Memory B cell (primary cell): ENCODE measurements around the gene AKR1C4.
"Not testable (repeated sequence)": the region's sequence is repeated elsewhere in the genome, so short reads cannot be mapped to it uniquely, and the experiment has no call there.

Experiments used
- ATAC-seq: fragments of 150-1000 bp; cut with Tn5 transposase; 2 replicates; pipeline ENCODE4 v1.10.0; 2021; ENCODE audit warnings: low read depth, mild to moderate bottlenecking, moderate library complexity
- DNase-seq, 2 donors: peaks; one replicate each; pipeline ENCODE4 v3.0.0; 2022; ENCODE audit warnings: low spot score in 2 of 2
- H3K27ac Mint-ChIP-seq: one replicate; pipeline ENCODE4 v1.8.0; 2022; ENCODE audit warnings: mild to moderate bottlenecking, moderate library complexity, mixed read lengths
- H3K27me3 Mint-ChIP-seq: one replicate; pipeline ENCODE4 v1.8.0; 2022; ENCODE audit warnings: mixed read lengths
- H3K36me3 Mint-ChIP-seq: one replicate; pipeline ENCODE4 v1.8.0; 2022; ENCODE audit warnings: mild to moderate bottlenecking, mixed read lengths
- H3K4me1 Mint-ChIP-seq: one replicate; pipeline ENCODE4 v1.8.0; 2022; ENCODE audit warnings: mixed read lengths
- H3K4me3 Mint-ChIP-seq: one replicate; pipeline ENCODE4 v1.8.0; 2022; ENCODE audit warnings: mild to moderate bottlenecking, moderate library complexity, mixed read lengths
- H3K9me3 Mint-ChIP-seq: one replicate; pipeline ENCODE4 v1.8.0; 2022; ENCODE audit warnings: mixed read lengths

The AKR1C4 gene

DNA sequence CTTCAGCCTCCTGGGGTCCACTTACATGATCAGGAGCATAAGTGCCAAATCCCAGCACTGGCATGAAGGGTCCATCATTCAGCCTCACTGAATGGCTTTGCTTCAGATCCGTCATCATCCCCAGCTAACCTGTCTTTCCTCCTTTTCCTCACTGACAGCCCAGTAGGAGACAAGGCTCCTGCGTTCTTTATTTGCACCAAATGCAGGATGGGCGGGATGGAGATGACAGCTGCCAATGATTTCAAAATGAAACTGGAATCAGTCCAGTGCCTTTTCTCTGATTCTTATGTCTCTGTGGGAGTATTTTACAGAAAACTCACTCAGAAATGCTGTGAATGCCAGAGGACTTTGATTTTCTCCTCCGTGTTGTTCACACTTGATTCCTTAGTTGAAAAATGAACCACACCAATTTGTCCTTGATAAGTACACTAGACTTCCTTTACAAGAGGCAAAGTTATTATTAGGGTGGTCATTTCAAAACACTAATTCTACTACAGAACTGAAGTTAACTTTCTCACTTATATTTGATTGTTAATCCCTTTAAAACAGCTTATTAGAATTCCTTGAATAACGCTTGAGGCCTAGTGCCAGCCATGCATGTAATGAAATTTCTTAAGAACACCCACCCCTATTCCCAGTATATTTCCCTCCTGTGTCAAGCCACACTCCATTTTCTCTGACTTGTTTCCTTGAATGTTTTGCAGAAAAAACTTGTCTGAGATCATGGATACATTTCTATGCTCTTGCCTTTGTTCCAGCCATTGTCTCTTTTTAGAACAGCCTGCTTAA is 11.5 kb upstream of the AKR1C4 start, which contains the start of gene AKR1C8:
Gene AKR1C8 (minus strand): TSS at position 164 of the 789 bp plus-strand sequence. CDS start 46 bp downstream, at position 118.
- DNase-seq (no peak), ATAC-seq (no peak)
- no peak within 1 kb of the TSS for H3K4me3 Mint-ChIP-seq
- H3K27me3 Mint-ChIP-seq, result peaks cover 3% of the 10 kb centered on the region
- H3K27ac Mint-ChIP-seq, result no peak within 1 kb of the TSS
- H3K9me3 Mint-ChIP-seq, result no peaks in the 10 kb centered on the region
- no peaks in the 10 kb centered on the region for H3K36me3 Mint-ChIP-seq
- H3K4me1 Mint-ChIP-seq, result no peaks in the 10 kb centered on the region

DNA sequence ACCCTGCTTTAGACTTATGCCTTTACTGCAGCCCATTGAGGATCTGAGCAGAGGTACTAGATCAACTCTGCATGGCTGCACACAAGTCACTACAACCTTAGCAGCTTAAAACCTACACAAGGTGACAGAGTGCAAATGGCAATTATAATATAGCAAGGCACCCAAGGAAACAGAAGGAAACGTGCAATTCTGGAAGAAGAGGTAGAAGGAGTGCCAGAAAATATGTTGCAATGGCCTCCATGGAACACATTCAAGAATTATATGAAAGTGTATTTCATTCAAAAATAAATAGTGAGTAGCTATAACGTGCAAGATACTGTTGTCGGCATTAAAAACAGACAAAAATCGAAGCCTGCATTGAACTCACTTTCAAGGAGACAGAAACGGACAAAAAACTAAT is 8.8 kb upstream of the AKR1C4 start:
- no peaks in the 10 kb centered on the region for H3K9me3 Mint-ChIP-seq
- no peaks in the 10 kb centered on the region for H3K36me3 Mint-ChIP-seq
- H3K27me3 Mint-ChIP-seq, result peaks cover 3% of the 10 kb centered on the region
- H3K4me1 Mint-ChIP-seq, result no peaks in the 10 kb centered on the region
- DNase-seq (no peak), ATAC-seq (no peak)
- no peak overlapping the region for H3K4me3 Mint-ChIP-seq
- H3K27ac Mint-ChIP-seq, result no peak overlapping the region

DNA sequence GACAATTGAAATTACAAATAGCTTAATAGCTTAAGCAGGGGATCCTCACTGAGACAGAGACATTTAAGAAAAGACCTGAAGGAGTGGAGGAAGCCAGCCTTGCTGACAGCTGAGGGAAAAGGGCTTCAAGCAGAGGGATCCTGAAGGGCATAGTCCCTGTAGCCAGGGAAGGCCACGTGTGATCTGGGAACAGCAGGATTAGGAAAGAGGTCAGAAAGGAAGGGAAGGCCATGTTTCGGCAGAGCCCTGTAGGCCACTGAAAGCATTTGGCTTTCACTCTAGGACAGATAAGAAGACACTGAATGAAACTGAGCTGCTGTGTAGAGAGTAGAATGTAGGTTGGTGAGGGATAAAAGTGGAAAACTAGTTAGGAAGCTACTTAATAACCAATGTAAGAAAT is 8.3 kb upstream of the AKR1C4 start:
- H3K9me3 Mint-ChIP-seq, result no peaks in the 10 kb centered on the region
- ATAC-seq, result no peak
- no peaks in the 10 kb centered on the region for H3K4me1 Mint-ChIP-seq
- H3K36me3 Mint-ChIP-seq, result no peaks in the 10 kb centered on the region
- H3K27ac Mint-ChIP-seq, result no peak overlapping the region
- DNase-seq, result no peak
- H3K4me3 Mint-ChIP-seq, result no peak overlapping the region
- H3K27me3 Mint-ChIP-seq, result peaks cover 3% of the 10 kb centered on the region

DNA sequence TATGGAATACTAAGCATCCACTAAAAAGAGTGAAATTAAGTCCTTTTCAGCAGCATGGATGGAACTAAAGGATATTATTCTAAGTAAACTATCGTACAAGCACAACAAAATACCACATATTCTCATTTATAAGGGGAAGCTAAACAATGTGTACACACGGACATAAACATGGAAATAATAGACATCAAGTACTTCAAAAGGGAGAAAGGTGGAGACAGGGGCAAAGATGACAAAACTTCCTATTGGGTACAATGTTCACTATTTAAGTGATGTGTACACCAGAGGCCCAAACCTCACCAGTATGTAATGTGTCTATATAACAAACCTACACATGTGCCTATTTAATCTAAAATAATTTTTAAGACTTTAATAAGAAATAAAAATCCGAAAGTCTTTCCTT is 2.2 kb upstream of the AKR1C4 start:
- ATAC-seq, result no peak
- peaks cover 3% of the 10 kb centered on the region for H3K9me3 Mint-ChIP-seq
- H3K36me3 Mint-ChIP-seq, result no peaks in the 10 kb centered on the region
- no peak for DNase-seq
- no peaks in the 10 kb centered on the region for H3K27me3 Mint-ChIP-seq
- no peak overlapping the region for H3K27ac Mint-ChIP-seq
- no peaks in the 10 kb centered on the region for H3K4me1 Mint-ChIP-seq
- no peak overlapping the region for H3K4me3 Mint-ChIP-seq

DNA sequence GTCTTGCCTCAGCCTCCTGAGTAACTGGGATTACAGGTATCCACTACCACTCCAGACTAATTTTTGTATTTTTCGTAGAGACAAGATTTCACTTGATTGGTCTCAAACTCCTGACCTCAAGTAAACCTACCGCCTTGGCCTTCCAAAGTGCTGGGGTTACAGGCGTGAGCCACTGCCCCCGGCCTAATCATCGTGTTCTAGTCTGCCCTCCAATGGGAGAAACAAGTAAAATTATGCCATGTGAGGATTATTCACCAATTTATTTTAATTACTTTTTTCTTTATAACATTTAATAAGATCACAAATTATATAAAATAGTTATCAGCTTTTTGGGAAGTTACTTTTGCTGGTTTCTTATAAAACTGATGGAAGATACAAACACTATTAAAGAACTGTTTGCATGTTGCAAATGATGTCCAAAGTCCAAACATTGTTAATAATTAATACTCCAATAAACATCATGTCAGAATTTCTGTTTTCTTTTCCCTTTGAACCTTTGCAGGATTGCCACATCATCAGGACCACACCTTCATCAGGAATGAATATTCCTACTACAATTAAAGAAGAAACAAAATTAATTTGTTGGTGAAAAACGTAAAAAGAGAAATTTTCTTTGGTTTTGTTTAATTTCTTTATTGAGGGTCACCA is 786 bp upstream of the AKR1C4 start:
- H3K27ac Mint-ChIP-seq, result no peak overlapping the region
- H3K4me1 Mint-ChIP-seq, result no peaks in the 10 kb centered on the region
- H3K36me3 Mint-ChIP-seq, result no peaks in the 10 kb centered on the region
- DNase-seq (no peak), ATAC-seq (no peak)
- no peak overlapping the region for H3K4me3 Mint-ChIP-seq
- peaks cover 3% of the 10 kb centered on the region for H3K9me3 Mint-ChIP-seq
- H3K27me3 Mint-ChIP-seq, result no peaks in the 10 kb centered on the region

DNA sequence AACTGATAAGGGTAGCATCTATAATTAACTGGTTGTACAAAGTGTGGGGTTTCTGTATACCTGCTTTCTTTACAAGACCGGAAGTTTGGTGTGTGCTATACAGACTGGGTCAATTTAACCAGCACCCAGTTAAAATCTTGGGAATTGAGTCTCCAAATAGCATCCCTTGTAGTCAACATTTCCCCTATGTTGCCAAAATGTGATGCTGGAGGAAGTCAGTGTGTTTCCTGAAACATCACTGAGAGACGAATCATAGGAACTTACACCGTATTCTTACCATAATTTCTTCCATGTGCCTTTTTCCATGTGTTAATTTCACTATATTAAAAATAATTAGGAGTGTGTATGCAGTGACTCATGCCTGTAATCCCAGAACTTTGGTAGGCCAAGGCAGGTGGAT is 1.7 kb downstream of the AKR1C4 start:
- DNase-seq (no peak), ATAC-seq (no peak)
- H3K4me3 Mint-ChIP-seq, result no peak overlapping the region
- H3K9me3 Mint-ChIP-seq, result peaks cover 8% of the 10 kb centered on the region
- H3K27me3 Mint-ChIP-seq, result no peaks in the 10 kb centered on the region
- no peak overlapping the region for H3K27ac Mint-ChIP-seq
- no peaks in the 10 kb centered on the region for H3K36me3 Mint-ChIP-seq
- H3K4me1 Mint-ChIP-seq, result no peaks in the 10 kb centered on the region

DNA sequence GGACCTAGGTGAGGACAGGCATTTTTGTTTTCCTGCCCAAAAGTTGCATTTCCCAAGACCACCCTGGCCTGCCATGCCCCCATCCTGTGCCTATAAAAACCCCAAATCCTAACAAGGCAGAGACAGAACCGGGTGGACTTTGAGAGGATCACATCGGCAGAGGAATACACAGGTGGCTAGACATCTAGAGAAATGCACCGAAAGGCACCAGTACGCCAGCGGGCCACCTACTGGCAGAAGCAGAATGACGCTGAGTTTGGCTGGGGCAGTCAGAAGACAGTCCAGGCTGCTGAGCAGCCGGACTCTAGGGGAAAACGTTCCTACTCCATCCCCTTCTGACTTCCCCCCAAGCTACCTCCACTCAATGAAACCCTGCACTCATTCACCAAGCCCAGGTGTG is 2.8 kb downstream of the AKR1C4 start:
- ATAC-seq (no peak), DNase-seq (no peak)
- no peak overlapping the region for H3K27ac Mint-ChIP-seq
- H3K4me3 Mint-ChIP-seq, result no peak overlapping the region
- H3K4me1 Mint-ChIP-seq, result no peaks in the 10 kb centered on the region
- H3K9me3 Mint-ChIP-seq, result peaks cover 9% of the 10 kb centered on the region
- H3K27me3 Mint-ChIP-seq, result no peaks in the 10 kb centered on the region
- no peaks in the 10 kb centered on the region for H3K36me3 Mint-ChIP-seq

DNA sequence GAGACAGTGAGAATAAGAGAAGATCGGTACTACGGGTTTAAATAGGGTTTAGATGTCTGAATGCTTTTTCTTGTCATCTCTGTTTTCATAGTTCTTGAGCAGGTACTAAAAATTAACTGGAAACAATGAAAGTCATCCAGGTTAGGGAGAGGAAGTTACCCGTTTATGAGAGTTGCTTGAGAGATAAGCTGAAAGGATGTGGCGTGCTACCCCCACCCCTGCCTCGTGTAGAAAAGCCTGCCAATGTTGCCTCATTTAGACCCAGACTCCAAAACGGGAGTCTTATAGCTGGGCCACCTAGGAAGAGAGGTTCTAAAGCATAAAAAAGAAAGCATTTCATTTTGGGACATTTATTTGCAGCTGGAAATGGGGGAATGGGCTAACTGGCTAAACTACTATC is 10.2 kb downstream of the AKR1C4 start:
- no peaks in the 10 kb centered on the region for H3K36me3 Mint-ChIP-seq
- no peak for DNase-seq
- no peak for ATAC-seq
- H3K27me3 Mint-ChIP-seq, result peaks cover 6% of the 10 kb centered on the region
- H3K27ac Mint-ChIP-seq, result no peak overlapping the region
- peaks cover 11% of the 10 kb centered on the region for H3K9me3 Mint-ChIP-seq
- H3K4me1 Mint-ChIP-seq, result no peaks in the 10 kb centered on the region
- H3K4me3 Mint-ChIP-seq, result no peak overlapping the region

DNA sequence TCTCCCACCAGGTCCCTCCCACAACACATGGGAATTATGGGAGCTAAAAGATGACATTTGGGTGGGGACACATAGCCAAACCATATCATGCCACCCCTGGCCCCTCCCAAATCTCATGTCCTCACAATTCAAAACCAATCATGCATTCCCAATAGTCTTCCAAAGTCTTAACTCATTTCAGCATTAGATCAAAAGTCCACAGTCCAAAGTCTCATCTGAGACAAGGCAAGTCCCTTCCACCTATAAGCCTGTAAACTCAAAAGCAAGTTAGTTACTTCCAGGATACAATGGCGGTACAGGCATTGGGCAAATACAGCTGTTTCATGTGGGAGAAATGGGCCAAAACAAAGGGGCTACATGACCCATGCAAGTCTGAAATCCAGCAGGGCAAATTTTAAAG is 13.1 kb downstream of the AKR1C4 start:
- H3K4me3 Mint-ChIP-seq, H3K27me3 Mint-ChIP-seq, H3K36me3 Mint-ChIP-seq, H3K27ac Mint-ChIP-seq, H3K9me3 Mint-ChIP-seq, H3K4me1 Mint-ChIP-seq, DNase-seq, ATAC-seq: not testable (repeated sequence)

DNA sequence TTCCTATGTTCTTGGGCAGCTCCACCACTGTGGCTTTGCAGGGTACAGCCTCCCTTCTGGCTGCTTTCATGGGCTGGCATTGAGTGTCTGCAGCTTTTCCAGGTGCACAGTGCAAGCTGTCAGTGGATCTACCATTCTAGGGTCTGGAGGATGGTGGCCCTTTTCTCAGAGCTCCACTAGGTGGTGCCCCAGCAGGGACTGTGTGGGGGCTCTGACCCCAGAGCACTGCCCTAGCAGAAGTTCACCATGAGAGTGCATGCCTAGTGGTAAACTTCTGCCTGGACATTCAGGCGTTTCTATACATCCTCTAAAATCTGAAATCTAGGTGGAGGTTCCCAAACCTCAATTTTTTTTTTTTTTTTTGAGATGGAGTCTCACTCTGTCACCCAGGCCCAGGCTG is 13.6 kb downstream of the AKR1C4 start:
- not testable (repeated sequence) for ATAC-seq, H3K9me3 Mint-ChIP-seq, H3K27me3 Mint-ChIP-seq, H3K4me3 Mint-ChIP-seq, H3K27ac Mint-ChIP-seq, H3K4me1 Mint-ChIP-seq, H3K36me3 Mint-ChIP-seq, DNase-seq

DNA sequence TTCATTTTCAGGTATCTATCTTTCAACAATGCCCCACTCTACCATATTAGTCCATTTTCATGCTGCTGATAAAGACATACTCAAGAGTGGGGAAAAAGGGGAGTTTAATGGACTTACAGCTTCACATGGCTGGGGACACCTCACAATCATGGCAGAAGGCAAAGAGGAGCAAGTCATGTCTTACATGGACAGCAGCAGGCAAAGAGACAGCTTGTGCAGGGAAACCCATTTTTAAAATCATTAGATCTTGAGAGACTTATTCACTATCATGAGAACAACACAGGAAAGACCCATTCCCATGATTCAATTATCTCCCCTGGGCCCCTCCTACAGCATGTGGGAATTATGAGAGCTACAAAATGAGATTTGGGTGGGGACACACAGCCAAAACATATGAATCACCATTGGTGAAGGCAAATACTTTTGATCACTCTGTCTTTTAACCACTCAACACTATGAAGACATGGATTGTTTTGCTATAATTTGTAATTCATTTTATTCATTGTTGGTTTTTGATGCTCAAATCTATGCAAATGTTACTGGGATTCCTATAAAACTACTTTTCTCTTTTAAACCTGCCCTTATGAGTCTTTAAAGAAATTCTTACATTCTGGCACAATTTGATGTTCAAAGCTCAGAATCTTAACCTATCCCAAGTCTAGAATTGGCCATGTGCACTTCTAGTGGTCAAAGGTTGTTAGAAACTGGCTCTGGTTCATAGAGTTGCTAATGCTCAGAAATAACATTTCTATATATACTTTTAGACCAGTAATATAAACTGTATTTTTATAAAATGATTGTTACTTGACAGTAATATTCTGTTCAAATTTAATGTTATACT is 15.3 kb downstream of the AKR1C4 start:
- DNase-seq (no peak), ATAC-seq (no peak)
- Mint-ChIP-seq H3K27ac (no peak overlapping the region), H3K27me3 (peaks cover 3% of the 10 kb centered on the region), H3K9me3 (peaks cover 7% of the 10 kb centered on the region), H3K36me3 (no peaks in the 10 kb centered on the region), H3K4me3 (no peak overlapping the region), H3K4me1 (no peaks in the 10 kb centered on the region)

DNA sequence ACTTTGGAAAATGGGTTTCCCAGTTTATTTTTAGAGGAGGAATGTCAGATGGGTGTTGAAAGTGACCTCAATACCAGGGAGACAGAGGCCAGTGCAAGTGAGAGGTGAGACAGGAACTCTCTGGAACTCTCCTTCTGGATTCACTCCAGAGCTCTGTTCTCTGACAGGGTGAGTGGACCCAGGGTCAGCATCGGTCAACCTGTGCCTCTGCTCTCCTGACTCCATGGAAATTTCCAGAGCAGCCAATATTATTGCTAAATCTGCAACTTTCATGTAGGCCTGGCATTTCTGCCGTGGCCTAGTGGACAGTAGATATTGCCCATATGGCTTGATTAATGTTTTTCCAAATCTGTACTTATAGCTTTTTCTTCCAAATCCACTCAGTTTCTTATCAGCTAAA is 20.2 kb downstream of the AKR1C4 start:
- DNase-seq (no peak), ATAC-seq (no peak)
- H3K4me3 Mint-ChIP-seq, result no peak overlapping the region
- H3K9me3 Mint-ChIP-seq, result peaks cover 2% of the 10 kb centered on the region
- no peaks in the 10 kb centered on the region for H3K36me3 Mint-ChIP-seq
- no peak overlapping the region for H3K27ac Mint-ChIP-seq
- no peaks in the 10 kb centered on the region for H3K27me3 Mint-ChIP-seq
- no peaks in the 10 kb centered on the region for H3K4me1 Mint-ChIP-seq

DNA sequence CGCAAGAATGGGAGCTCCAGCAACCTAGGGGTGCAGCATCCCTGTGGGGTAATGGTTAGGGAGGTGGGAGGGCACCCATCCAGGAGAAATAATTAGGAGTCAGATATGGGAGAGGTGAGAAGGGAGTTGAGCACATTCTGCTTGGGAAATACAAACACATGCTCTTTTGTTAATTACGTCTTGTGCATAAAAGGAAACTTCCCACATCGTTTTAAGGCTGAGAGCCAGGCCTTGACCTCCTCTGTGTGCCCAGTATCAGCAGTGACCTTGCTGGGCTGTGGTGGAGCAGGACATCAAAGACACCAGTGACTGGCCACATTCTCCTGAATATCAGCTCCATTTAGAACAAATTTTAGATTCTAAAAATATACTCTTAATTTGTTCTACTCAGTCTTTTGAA is 22.6 kb downstream of the AKR1C4 start:
- Mint-ChIP-seq H3K9me3 (peaks cover 1% of the 10 kb centered on the region), H3K27me3 (no peaks in the 10 kb centered on the region), H3K4me3 (no peak overlapping the region), H3K4me1 (no peaks in the 10 kb centered on the region), H3K27ac (no peak overlapping the region), H3K36me3 (no peaks in the 10 kb centered on the region)
- DNase-seq (no peak), ATAC-seq (no peak)

DNA sequence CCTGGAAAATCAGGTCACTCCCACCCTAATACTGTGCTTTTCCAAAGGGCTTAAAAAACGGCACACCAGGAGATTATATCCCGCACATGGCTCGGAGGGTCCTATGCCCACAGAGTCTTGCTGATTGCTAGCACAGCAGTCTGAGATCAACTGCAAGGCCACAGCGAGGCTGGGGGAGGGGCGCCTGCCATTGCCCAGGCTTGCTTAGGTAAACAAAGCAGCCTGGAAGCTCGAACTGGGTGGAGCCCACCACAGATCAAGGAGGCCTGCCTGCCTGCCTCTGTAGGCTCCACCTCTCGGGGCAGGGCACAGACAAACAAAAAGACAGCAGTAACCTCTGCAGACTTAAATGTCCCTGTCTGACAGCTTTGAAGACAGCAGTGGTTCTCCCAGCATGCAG is 26.3 kb downstream of the AKR1C4 start:
- DNase-seq, H3K4me3 Mint-ChIP-seq, H3K27ac Mint-ChIP-seq, H3K36me3 Mint-ChIP-seq, ATAC-seq, H3K27me3 Mint-ChIP-seq, H3K4me1 Mint-ChIP-seq, H3K9me3 Mint-ChIP-seq: not testable (repeated sequence)
